ENCODE measurements around the gene SLC2A10. TPM values are rescaled to one million over a fixed set of nuclear protein-coding genes. Genes with fewer than 3 reads are reported as not detected.

SLC2A10 gene
- total and polyA plus RNA-seq, 12 donors = 7.2 to 27.3 (median 12.6) TPM

DNA sequence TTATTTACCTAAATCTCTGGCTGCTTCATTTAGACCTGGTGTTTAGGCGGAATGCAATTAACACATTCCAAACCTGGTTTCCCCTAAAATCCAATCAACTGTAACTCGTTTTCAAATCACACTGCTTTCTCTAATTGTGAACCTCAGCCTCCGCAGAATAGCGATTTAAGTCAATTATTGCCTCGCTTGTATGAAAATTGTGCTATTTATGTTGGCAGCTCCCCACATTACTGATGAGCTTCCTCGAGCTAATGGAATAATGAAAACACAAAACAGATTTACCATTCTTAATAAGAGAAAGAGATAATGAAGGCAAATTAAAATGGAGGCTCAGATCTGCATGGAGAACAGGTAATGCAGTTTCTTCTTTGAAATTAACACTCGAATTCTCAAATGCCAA lies 67.9 kb downstream of the SLC2A10 start:
- Histone ChIP-seq H3K4me3 (no peak overlapping the region), H3K27me3 (no peaks in the 10 kb centered on the region), H3K4me1 (replicated peaks in 1 of 2) (no peaks in the 10 kb centered on the region), H3K9me3 (replicated peaks in 1 of 3) (no peaks in the 10 kb centered on the region), H3K36me3 (replicated peaks in 1 of 2) (no peaks in the 10 kb centered on the region), H3K27ac (no peak overlapping the region)
- TF ChIP-seq, protein P1, sequence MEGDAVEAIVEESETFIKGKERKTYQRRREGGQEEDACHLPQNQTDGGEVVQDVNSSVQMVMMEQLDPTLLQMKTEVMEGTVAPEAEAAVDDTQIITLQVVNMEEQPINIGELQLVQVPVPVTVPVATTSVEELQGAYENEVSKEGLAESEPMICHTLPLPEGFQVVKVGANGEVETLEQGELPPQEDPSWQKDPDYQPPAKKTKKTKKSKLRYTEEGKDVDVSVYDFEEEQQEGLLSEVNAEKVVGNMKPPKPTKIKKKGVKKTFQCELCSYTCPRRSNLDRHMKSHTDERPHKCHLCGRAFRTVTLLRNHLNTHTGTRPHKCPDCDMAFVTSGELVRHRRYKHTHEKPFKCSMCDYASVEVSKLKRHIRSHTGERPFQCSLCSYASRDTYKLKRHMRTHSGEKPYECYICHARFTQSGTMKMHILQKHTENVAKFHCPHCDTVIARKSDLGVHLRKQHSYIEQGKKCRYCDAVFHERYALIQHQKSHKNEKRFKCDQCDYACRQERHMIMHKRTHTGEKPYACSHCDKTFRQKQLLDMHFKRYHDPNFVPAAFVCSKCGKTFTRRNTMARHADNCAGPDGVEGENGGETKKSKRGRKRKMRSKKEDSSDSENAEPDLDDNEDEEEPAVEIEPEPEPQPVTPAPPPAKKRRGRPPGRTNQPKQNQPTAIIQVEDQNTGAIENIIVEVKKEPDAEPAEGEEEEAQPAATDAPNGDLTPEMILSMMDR (IDR thresholded peaks at IDR 0.05) = no peak
- TF ChIP-seq POLR2A (IDR thresholded peaks at IDR 0.05) = no peak
- whole genome bisulfite sequencing, 4 donors = 62 to 73% (median 71%) methylated on average over 7 of the region's 7 CpGs
- DNase-seq = no peak
- intact Hi-C loops (cut with DNase I) = no loop called here

DNA sequence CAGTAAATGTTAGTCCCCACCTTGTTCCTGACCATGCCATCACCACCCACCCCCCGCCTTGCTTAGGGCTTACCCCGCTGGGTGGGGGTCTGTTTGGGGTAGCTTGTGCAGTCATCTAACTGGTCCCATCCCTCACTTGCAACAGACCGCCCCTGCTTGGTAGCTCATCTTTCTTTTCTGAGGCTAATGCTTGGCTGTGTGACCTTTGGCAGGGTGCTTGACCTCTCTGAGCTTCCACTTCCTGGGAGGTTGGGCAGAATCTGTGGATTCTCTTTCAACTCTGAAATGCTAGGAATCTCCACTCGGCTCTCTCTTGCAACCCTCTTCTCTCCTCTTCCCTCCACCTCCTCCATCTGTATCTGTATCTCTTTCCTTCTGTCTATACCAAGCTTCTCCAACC lies 70.4 kb downstream of the SLC2A10 start:
- WGBS, 4 donors = 70 to 76% (median 72%) methylated on average over 4 of the region's 4 CpGs
- intact Hi-C loops (cut with DNase I) = no loop called here

DNA sequence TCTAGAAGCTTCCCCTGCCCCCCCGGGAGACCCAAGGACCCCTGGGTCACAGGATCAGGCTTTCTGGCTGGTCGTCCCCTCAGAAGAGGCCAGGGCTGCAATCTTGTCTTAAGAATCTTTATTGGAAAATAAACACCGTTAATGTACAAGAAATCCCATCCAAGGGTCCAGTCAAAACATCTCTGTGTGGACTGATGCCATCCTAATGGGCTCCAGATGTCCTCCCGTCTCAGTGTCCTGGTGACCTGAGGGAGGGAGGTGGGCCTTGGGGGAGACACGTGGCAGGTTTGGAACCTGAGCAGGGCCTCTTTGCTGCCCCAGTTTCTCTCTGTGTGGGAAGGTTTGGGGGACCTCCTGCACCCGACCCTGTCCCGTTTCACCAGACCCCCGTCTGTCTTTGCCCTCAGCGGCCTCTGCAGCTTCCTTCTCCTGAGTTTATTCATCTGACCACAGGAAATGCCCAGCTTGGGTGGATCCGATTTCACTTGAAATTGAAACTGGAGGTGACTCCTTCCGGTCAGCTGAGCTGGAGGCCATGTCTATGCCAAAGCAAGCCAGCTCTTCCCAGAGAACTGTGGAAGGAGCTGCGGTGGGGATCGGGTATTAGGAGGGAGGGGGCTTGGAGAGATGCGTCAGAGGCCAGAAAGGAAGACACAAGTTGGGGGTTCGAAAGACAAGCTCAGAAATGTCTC lies 75.1 kb downstream of the SLC2A10 start:
- H3K4me1 ChIP-seq (replicated peaks in 1 of 2) = no peaks in the 10 kb centered on the region
- no peak for TF ChIP-seq POLR2A (IDR thresholded peaks at IDR 0.05)
- TF ChIP-seq, protein P1 (IDR thresholded peaks at IDR 0.05) = no peak
- peaks cover 6% of the 10 kb centered on the region for H3K27me3 ChIP-seq
- intact Hi-C loops (cut with DNase I) = no loop called here
- 56 to 67% (median 64%) methylated on average over 14 to 15 of the region's 15 CpGs for WGBS, 4 donors
- H3K4me3 ChIP-seq = no peak overlapping the region
- H3K27ac ChIP-seq = no peak overlapping the region
- no peak for DNase-seq
- no peaks in the 10 kb centered on the region for H3K9me3 ChIP-seq (replicated peaks in 1 of 3)
- H3K36me3 ChIP-seq (replicated peaks in 1 of 2) = no peaks in the 10 kb centered on the region

More for the DNA sequence above, 70.4 kb downstream of the SLC2A10 start:
- H3K27ac ChIP-seq = no peak overlapping the region
- H3K36me3 ChIP-seq (replicated peaks in 1 of 2) = no peaks in the 10 kb centered on the region
- H3K4me1 ChIP-seq (replicated peaks in 1 of 2) = no peaks in the 10 kb centered on the region
- no peaks in the 10 kb centered on the region for H3K27me3 ChIP-seq
- H3K4me3 ChIP-seq = no peak overlapping the region
- DNase-seq = no peak
- TF ChIP-seq POLR2A (IDR thresholded peaks at IDR 0.05) = no peak
- TF ChIP-seq, protein P1 (IDR thresholded peaks at IDR 0.05) = no peak
- H3K9me3 ChIP-seq (replicated peaks in 1 of 3) = no peaks in the 10 kb centered on the region

Other genes starting within 250 kb of the SLC2A10 start
- 10 to 100 TPM in 3 of 9 donors, 1 to 10 TPM in 6; 1.0 to 22.2 (median 6.9) TPM for gene ZNF334, start 196.1 kb upstream of the SLC2A10 start, total RNA-seq
- 10 to 100 TPM in 2 of 3 donors, 1 to 10 TPM in 1; 7.2 to 19.1 (median 14.7) TPM for gene ZNF334, start 196.1 kb upstream of the SLC2A10 start, polyA plus RNA-seq
- under 1 TPM in 1 of 9 donors, not detected in 8; 0.17 TPM for gene OCSTAMP, start 159.0 kb upstream of the SLC2A10 start, total RNA-seq
- under 1 TPM in 1 of 3 donors, not detected in 2; 0.16 TPM for gene OCSTAMP, start 159.0 kb upstream of the SLC2A10 start, polyA plus RNA-seq
- 10 to 100 TPM in 1 of 9 donors, 1 to 10 TPM in 8; 1.6 to 11.2 (median 4.4) TPM for gene SLC13A3, start 58.2 kb upstream of the SLC2A10 start, total RNA-seq
- gene SLC13A3, start 58.2 kb upstream of the SLC2A10 start, polyA plus RNA-seq = 1 to 10 TPM; 1.5 to 4.2 (median 1.9) TPM
- 10 to 100 TPM in 8 of 9 donors, 1 to 10 TPM in 1; 9.7 to 35.0 (median 18.4) TPM for gene TP53RK, start 20.2 kb upstream of the SLC2A10 start, total RNA-seq
- 10 to 100 TPM in 1 of 3 donors, 1 to 10 TPM in 2; 8.9 to 19.8 (median 9.2) TPM for gene TP53RK, start 20.2 kb upstream of the SLC2A10 start, polyA plus RNA-seq
- gene EYA2, start 185.2 kb downstream of the SLC2A10 start, total RNA-seq = 1 to 10 TPM in 6 of 9 donors, under 1 TPM in 3; 0.54 to 2.1 (median 1.2) TPM
- gene EYA2, start 185.2 kb downstream of the SLC2A10 start, polyA plus RNA-seq = 1 to 10 TPM; 1.0 to 2.2 (median 2.0) TPM

All from adrenal gland (tissue), 12 donors.